Glomerular visceral epithelial cell (primary cell): ENCODE data around the gene GCFC2.

Experiments used
- DNase-seq: peaks from one replicate; pipeline ENCODE4 v3.0.0-alpha.2; 2016; ENCODE audit errors: extremely low spot score

GCFC2 gene

DNA sequence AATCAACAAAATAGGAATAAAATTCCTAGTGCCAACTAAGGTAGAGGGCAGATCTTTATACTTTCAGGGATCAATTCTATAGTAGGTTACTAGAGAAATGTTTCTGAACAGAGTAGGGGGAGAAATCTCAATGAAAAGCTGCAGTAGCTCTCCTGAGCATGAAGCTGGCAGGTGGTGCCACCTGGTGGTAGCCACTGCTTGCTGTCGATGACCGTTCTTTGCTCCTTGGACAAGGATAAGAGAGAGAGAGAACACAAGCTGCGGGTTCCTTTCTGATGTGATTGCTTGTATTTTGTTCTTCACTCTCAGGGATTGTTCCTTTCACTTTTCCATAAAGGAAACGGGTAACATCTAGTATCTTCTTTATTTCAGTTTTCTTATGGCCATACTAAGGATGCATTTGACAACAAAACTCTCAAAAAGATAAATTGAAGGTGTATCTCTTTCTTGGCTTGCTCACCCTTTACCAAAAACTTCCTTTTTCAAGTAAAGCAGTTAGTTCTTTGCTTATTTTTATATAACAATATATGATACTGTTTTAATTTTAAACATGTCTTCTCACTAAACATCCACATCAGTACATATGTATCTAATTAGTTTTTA is 82.7 kb downstream of the GCFC2 start:
- DNase-seq = peak; percentile 77

DNA sequence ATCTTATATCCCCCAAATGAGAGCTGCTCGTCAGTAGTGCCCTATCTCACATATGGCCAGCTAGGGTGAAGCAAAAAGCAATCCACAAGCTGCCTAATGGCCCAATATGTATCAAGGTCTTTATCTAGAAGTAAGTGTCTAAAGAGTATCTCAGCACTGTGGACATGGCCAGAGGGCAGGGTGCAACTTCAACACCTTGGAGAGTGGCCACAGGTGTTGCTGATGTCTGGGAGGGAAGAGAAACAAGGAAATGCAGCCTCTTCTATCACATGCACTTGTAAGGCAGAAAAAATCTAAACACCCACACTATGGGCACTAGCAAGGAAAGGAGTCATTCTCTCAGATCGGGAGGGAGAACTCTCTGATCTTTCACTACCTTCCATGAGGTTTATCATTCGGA is 87.8 kb downstream of the GCFC2 start:
- DNase-seq = no peak

DNA sequence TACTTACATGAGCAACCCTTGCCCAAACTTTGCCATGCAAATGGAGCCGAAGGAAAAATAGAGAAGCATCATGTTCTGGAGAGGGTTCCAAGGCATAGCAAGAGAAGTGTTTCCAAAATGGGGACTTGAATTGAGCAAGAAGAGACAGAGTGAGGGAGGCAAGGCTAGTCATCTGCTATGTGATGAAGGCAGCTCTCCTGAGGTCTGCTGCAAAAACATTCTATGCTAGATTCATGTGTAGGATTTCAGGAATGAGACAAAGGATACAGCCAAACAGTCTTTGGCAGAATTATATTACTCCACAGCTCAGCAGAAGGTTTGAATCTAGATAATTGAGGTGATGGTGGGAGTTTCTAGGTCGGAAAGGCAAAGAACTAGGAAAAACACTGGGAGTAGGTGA is 88.2 kb downstream of the GCFC2 start:
- no peak for DNase-seq

DNA sequence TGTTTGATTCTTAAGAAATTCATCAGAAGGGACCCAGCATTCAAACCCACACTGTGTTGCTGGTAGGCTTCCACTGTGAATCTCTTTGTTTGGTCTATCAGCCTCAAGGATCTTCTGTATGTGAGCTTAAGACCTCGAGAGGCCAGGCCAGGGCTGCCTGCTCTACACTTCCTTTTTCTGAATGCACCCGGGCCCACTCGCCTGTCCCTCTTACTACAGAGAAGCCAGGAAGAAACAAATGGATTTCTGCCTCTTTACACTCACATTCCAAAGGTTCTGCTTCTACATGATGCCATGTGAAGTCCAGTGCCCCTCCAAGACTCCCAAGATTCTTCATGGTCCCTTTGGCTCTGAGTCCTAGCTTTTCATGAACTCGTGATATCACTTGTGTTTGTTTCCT is 89.5 kb downstream of the GCFC2 start:
- DNase-seq = no peak

- DNase-seq = no peak
These were observed 90.6 kb downstream of the GCFC2 start for GRCh38 chr2:75619956-75620740.

GRCh38 chr2:75616933-75617332 is 93.8 kb downstream of the GCFC2 start:
- DNase-seq = no peak

- DNase-seq = no peak
These were observed 94.3 kb downstream of the GCFC2 start for GRCh38 chr2:75616406-75616805.

- DNase-seq = peak; percentile 60
These were observed 96.5 kb downstream of the GCFC2 start for GRCh38 chr2:75614162-75614651.

DNA sequence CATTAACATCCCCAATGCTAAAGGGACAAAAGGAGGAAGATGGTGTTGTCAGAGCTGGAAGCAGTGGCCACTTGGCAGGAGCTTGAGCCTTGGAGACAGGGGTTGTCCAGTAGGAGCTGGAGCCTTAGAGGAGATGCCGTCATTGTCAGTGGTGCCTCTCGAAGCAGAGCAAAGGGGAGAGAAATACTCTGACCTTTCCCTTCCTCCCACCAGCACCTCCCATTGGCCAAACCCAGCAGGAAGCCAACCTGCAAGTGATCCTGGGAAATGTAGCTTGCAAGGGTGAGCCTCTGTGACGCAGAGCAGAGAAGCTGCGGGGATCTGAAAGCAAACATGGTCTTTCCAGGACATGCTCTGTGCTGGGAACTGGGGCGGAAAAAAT is 97.9 kb downstream of the GCFC2 start:
- DNase-seq = no peak
